Measurements from ENCODE around the gene ERLEC1. TPM values are rescaled to one million over a fixed set of nuclear protein-coding genes. Genes with fewer than 3 reads are reported as not detected.

Gene ERLEC1
- polyA plus RNA-seq, 1 experiment: 26.6 TPM

DNA sequence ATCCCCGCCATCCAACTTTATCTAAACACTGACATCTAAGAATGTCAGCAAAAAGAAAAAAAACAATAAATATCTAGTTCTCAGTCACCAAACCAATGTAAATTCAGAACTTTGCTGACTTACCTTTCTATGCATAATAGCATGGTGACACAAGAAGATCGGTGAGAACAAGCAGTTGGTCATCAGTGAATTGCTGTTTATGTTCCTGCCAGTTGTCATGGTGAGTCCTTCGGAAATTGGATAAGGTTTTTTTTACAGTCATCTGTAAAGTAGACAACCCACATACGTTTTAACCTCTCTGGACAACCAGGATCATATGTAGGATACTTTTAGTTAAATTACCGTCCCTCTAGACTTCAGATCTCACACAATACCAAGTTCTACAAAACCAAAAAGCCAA, 79.1 kb downstream of the ERLEC1 start:
- no peak overlapping the region for H3K4me3 ChIP-seq (ENCODE audit: low read depth, low read length)
- ChIA-PET POLR2A (no interaction called here), CTCF (no interaction called here)
- H3K36me3 ChIP-seq (ENCODE audit: control insufficient read depth, insufficient read depth, low read length): no peaks in the 10 kb centered on the region
- H3K27me3 ChIP-seq (ENCODE audit: control insufficient read depth, insufficient read depth, low read length): no peaks in the 10 kb centered on the region
- TF ChIP-seq, protein P1, sequence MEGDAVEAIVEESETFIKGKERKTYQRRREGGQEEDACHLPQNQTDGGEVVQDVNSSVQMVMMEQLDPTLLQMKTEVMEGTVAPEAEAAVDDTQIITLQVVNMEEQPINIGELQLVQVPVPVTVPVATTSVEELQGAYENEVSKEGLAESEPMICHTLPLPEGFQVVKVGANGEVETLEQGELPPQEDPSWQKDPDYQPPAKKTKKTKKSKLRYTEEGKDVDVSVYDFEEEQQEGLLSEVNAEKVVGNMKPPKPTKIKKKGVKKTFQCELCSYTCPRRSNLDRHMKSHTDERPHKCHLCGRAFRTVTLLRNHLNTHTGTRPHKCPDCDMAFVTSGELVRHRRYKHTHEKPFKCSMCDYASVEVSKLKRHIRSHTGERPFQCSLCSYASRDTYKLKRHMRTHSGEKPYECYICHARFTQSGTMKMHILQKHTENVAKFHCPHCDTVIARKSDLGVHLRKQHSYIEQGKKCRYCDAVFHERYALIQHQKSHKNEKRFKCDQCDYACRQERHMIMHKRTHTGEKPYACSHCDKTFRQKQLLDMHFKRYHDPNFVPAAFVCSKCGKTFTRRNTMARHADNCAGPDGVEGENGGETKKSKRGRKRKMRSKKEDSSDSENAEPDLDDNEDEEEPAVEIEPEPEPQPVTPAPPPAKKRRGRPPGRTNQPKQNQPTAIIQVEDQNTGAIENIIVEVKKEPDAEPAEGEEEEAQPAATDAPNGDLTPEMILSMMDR (IDR thresholded peaks at IDR 0.05; ENCODE audit: insufficient read depth, low read depth, low read length): no peak
- no peak for DNase-seq (ENCODE audit: low read depth)

DNA sequence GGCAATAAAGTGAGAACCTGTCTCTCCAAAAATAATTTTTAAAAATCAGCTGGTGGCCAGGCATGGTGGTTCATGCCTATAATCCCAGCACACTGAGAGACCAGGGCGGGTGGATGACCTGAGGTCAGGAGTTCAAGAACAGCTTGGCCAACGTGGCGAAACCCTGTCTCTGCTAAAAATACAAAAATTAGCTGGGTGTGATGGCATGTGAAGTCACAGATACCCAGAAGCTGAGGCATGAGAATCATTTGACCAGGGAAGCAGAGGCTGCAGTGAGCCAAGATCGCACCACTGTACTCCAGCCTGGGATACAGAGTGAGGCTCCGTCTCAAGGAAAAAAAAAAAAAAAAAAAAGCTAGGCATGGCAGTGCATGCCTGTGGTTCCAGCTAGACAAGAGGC, 80.3 kb downstream of the ERLEC1 start:
- TF ChIP-seq, protein P1 (IDR thresholded peaks at IDR 0.05; ENCODE audit: insufficient read depth, low read depth, low read length): no peak
- Histone ChIP-seq H3K27me3 (ENCODE audit: control insufficient read depth, insufficient read depth, low read length) (no peaks in the 10 kb centered on the region), H3K4me3 (ENCODE audit: low read depth, low read length) (no peak overlapping the region), H3K36me3 (ENCODE audit: control insufficient read depth, insufficient read depth, low read length) (no peaks in the 10 kb centered on the region)
- CTCF ChIA-PET: no interaction called here
- POLR2A ChIA-PET: no interaction called here
- no peak for DNase-seq (ENCODE audit: low read depth)

DNA sequence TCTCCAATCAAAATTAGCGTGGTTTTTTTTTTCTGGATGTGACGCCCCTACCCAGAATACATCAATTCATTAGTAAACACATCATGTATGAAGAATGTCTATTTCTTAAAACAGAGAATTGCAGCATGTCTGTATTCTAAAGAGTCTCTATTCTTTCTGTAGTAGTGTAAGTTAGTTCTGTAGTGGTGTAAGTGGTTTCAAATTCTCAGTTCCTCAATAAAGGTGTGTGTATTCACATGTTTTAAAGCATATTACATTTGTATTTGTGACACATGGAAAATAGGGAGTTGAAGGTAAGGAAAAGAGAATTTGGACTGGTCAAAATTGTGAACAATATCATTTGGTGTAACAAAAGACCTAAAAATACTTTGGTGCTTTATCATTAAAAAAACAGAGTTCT, 80.9 kb downstream of the ERLEC1 start:
- POLR2A ChIA-PET: no interaction called here
- CTCF ChIA-PET: no interaction called here

More for the DNA sequence above, 80.9 kb downstream of the ERLEC1 start:
- no peaks in the 10 kb centered on the region for H3K36me3 ChIP-seq (ENCODE audit: control insufficient read depth, insufficient read depth, low read length)
- H3K4me3 ChIP-seq (ENCODE audit: low read depth, low read length): no peak overlapping the region
- no peaks in the 10 kb centered on the region for H3K27me3 ChIP-seq (ENCODE audit: control insufficient read depth, insufficient read depth, low read length)
- TF ChIP-seq, protein P1 (IDR thresholded peaks at IDR 0.05; ENCODE audit: insufficient read depth, low read depth, low read length): no peak
- DNase-seq (ENCODE audit: low read depth): no peak

Small RNA genes lying within 50 kb of the gene (small RNA-seq; reads per million reads assigned to genes)
- gene MIR3682 (ENCODE audit: insufficient read length, low read depth, low replicate concordance): 0.84 reads per million

Other genes starting within 250 kb of the ERLEC1 start
- 0.98 and 2.0 TPM in 2 replicates for gene CHAC2, start 19.2 kb upstream of the ERLEC1 start, polyA plus RNA-seq (2011; rRNA removed)
- gene ASB3, start 91 bp upstream of the ERLEC1 start, polyA plus RNA-seq (2011; rRNA removed): 10.9 and 22.5 TPM in 2 replicates
- gene GPR75, start 72.9 kb downstream of the ERLEC1 start, polyA plus RNA-seq (2011; rRNA removed): 1.5 TPM in 2 replicates
- 14.9 and 32.1 TPM in 2 replicates for gene PSME4, start 183.9 kb downstream of the ERLEC1 start, polyA plus RNA-seq (2011; rRNA removed)